Limb (tissue), 2 donors: ENCODE results near the gene GPR146.

ENCODE experiments used
- DNase-seq, 2 donors: peaks; one replicate each; pipeline ENCODE4 v3.0.0-alpha.2; 2016; ENCODE audit errors: extremely low spot score in 2 of 2

Gene GPR146

GRCh38 chr7:1091644-1092027, 47.3 kb downstream of the GPR146 start:
- DNase-seq, result no peak

- no peak for DNase-seq
These were observed 47.9 kb downstream of the GPR146 start for GRCh38 chr7:1092161-1092632.

GRCh38 chr7:1092806-1093501, 48.6 kb downstream of the GPR146 start:
- no peak for DNase-seq

- no peak for DNase-seq
These were observed 49.1 kb downstream of the GPR146 start for GRCh38 chr7:1093502-1093843.

- no peak for DNase-seq
These were observed 49.7 kb downstream of the GPR146 start for GRCh38 chr7:1093916-1094508.

GRCh38 chr7:1094870-1095269, 50.5 kb downstream of the GPR146 start:
- no peak for DNase-seq

- no peak for DNase-seq
These were observed 51.3 kb downstream of the GPR146 start for GRCh38 chr7:1095621-1096155.

- DNase-seq, result no peak
These were observed 52.1 kb downstream of the GPR146 start for GRCh38 chr7:1096156-1097119.

GRCh38 chr7:1097120-1097504, 52.8 kb downstream of the GPR146 start:
- no peak for DNase-seq

- no peak for DNase-seq
These were observed 54.2 kb downstream of the GPR146 start for GRCh38 chr7:1098243-1099153.

- no peak for DNase-seq
These were observed 54.8 kb downstream of the GPR146 start for GRCh38 chr7:1099154-1099542.

GRCh38 chr7:1099637-1100036, 55.3 kb downstream of the GPR146 start:
- no peak for DNase-seq

GRCh38 chr7:1100386-1100785, 56.0 kb downstream of the GPR146 start:
- DNase-seq, result no peak

- DNase-seq, result no peak
These were observed 56.7 kb downstream of the GPR146 start for GRCh38 chr7:1100834-1101562.

- DNase-seq, result no peak
These were observed 57.5 kb downstream of the GPR146 start for GRCh38 chr7:1101563-1102431.

- DNase-seq, result no peak
These were observed 58.9 kb downstream of the GPR146 start for GRCh38 chr7:1103009-1103788.

GRCh38 chr7:1103789-1104515, 59.6 kb downstream of the GPR146 start:
- no peak for DNase-seq
